ENCODE results near the gene MCCD1.

DNA sequence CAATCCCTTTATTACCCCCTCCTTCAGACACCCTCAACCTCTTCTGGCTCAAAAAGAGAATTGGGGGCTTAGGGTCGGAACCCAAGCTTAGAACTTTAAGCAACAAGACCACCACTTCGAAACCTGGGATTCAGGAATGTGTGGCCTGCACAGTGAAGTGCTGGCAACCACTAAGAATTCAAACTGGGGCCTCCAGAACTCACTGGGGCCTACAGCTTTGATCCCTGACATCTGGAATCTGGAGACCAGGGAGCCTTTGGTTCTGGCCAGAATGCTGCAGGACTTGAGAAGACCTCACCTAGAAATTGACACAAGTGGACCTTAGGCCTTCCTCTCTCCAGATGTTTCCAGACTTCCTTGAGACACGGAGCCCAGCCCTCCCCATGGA lies 48.8 kb downstream of the MCCD1 start:
- TF ChIP-seq POLR2A (IDR thresholded peaks at IDR 0.05; ENCODE audit: low read length): no peak
- no peak for TF ChIP-seq EP300 (IDR thresholded peaks at IDR 0.05)
- no peak for TF ChIP-seq JUNB (IDR thresholded peaks at IDR 0.05)
- TF ChIP-seq, protein P1, sequence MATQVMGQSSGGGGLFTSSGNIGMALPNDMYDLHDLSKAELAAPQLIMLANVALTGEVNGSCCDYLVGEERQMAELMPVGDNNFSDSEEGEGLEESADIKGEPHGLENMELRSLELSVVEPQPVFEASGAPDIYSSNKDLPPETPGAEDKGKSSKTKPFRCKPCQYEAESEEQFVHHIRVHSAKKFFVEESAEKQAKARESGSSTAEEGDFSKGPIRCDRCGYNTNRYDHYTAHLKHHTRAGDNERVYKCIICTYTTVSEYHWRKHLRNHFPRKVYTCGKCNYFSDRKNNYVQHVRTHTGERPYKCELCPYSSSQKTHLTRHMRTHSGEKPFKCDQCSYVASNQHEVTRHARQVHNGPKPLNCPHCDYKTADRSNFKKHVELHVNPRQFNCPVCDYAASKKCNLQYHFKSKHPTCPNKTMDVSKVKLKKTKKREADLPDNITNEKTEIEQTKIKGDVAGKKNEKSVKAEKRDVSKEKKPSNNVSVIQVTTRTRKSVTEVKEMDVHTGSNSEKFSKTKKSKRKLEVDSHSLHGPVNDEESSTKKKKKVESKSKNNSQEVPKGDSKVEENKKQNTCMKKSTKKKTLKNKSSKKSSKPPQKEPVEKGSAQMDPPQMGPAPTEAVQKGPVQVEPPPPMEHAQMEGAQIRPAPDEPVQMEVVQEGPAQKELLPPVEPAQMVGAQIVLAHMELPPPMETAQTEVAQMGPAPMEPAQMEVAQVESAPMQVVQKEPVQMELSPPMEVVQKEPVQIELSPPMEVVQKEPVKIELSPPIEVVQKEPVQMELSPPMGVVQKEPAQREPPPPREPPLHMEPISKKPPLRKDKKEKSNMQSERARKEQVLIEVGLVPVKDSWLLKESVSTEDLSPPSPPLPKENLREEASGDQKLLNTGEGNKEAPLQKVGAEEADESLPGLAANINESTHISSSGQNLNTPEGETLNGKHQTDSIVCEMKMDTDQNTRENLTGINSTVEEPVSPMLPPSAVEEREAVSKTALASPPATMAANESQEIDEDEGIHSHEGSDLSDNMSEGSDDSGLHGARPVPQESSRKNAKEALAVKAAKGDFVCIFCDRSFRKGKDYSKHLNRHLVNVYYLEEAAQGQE (IDR thresholded peaks at IDR 0.05): no peak
- no peak for TF ChIP-seq EHMT2 (IDR thresholded peaks at IDR 0.05; ENCODE audit: low read depth)
- TF ChIP-seq, protein P2, sequence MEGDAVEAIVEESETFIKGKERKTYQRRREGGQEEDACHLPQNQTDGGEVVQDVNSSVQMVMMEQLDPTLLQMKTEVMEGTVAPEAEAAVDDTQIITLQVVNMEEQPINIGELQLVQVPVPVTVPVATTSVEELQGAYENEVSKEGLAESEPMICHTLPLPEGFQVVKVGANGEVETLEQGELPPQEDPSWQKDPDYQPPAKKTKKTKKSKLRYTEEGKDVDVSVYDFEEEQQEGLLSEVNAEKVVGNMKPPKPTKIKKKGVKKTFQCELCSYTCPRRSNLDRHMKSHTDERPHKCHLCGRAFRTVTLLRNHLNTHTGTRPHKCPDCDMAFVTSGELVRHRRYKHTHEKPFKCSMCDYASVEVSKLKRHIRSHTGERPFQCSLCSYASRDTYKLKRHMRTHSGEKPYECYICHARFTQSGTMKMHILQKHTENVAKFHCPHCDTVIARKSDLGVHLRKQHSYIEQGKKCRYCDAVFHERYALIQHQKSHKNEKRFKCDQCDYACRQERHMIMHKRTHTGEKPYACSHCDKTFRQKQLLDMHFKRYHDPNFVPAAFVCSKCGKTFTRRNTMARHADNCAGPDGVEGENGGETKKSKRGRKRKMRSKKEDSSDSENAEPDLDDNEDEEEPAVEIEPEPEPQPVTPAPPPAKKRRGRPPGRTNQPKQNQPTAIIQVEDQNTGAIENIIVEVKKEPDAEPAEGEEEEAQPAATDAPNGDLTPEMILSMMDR (IDR thresholded peaks at IDR 0.05): no peak
- TF ChIP-seq, protein P3, sequence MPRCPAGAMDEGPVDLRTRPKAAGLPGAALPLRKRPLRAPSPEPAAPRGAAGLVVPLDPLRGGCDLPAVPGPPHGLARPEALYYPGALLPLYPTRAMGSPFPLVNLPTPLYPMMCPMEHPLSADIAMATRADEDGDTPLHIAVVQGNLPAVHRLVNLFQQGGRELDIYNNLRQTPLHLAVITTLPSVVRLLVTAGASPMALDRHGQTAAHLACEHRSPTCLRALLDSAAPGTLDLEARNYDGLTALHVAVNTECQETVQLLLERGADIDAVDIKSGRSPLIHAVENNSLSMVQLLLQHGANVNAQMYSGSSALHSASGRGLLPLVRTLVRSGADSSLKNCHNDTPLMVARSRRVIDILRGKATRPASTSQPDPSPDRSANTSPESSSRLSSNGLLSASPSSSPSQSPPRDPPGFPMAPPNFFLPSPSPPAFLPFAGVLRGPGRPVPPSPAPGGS (IDR thresholded peaks at IDR 0.05): no peak
- TF ChIP-seq KDM1A (IDR thresholded peaks at IDR 0.05; ENCODE audit: low read depth): no peak
- no peak for TF ChIP-seq POLR2AphosphoS2 (conservative IDR thresholded peaks at IDR 0.05; ENCODE audit: low read length)
- TF ChIP-seq, protein P4, sequence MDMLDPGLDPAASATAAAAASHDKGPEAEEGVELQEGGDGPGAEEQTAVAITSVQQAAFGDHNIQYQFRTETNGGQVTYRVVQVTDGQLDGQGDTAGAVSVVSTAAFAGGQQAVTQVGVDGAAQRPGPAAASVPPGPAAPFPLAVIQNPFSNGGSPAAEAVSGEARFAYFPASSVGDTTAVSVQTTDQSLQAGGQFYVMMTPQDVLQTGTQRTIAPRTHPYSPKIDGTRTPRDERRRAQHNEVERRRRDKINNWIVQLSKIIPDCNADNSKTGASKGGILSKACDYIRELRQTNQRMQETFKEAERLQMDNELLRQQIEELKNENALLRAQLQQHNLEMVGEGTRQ (IDR thresholded peaks at IDR 0.05): no peak
- TF ChIP-seq, protein P5, sequence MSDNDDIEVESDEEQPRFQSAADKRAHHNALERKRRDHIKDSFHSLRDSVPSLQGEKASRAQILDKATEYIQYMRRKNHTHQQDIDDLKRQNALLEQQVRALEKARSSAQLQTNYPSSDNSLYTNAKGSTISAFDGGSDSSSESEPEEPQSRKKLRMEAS (IDR thresholded peaks at IDR 0.05): no peak
- no peak for TF ChIP-seq CBX2 (IDR thresholded peaks at IDR 0.05; ENCODE audit: borderline replicate concordance, low read depth)
- TF ChIP-seq NPAS2 (CRISPR knock-in tag; IDR thresholded peaks at IDR 0.05; ENCODE audit: borderline replicate concordance): no peak
- TF ChIP-seq MAFK (IDR thresholded peaks at IDR 0.05; ENCODE audit: partially characterized antibody): no peak

Data from A549 (cell line).